OCI-LY1 (cell line): Measurements from ENCODE around the gene NXT2.

Experiments used
- CTCF ChIP-seq: fragments of 200-600 bp; sonication (generic), shearing (Covaris generic); IDR thresholded peaks from 2 replicates; pipeline ENCODE4 v1.5.1; 2017; ENCODE audit warnings: mild to moderate bottlenecking, antibody characterized with exemption, low read length, moderate library complexity, mixed read lengths
- EZH2 ChIP-seq: fragments of 200-600 bp; sonication (generic), shearing (Covaris generic); IDR thresholded peaks from 2 replicates; pipeline ENCODE4 v1.8.0; 2017; ENCODE audit warnings: borderline replicate concordance, mixed run types, mild to moderate bottlenecking, antibody characterized with exemption, low read length, moderate library complexity, mixed read lengths

- TF ChIP-seq CTCF = no peak
- no peak for TF ChIP-seq EZH2
Observed at GRCh38 chrX:109487640-109488039, 49.0 kb upstream of the NXT2 start.
